SW480 (cell line): Measurements from ENCODE around the gene DTNA.

ENCODE experiments used
- DNase-seq: peaks from one replicate; pipeline ENCODE4 v3.0.0-alpha.2; 2016; ENCODE audit warnings: low spot score

The DTNA gene

GRCh38 chr18:34859496-34859895 is 149.4 kb downstream of the DTNA start:
- no peak for DNase-seq

GRCh38 chr18:34862561-34862960 is 152.5 kb downstream of the DTNA start:
- DNase-seq = no peak

- no peak for DNase-seq
These were observed 153.6 kb downstream of the DTNA start for GRCh38 chr18:34863702-34864101.

GRCh38 chr18:34864836-34865497 is 154.9 kb downstream of the DTNA start:
- DNase-seq = no peak

GRCh38 chr18:34866310-34866709 is 156.2 kb downstream of the DTNA start:
- DNase-seq = no peak

- no peak for DNase-seq
These were observed 156.6 kb downstream of the DTNA start for GRCh38 chr18:34866739-34867138.

- DNase-seq = no peak
These were observed 157.4 kb downstream of the DTNA start for GRCh38 chr18:34867520-34867919.

- no peak for DNase-seq
These were observed 160.6 kb downstream of the DTNA start for GRCh38 chr18:34870555-34871310.

GRCh38 chr18:34871435-34871834 is 161.3 kb downstream of the DTNA start:
- DNase-seq = no peak

GRCh38 chr18:34872066-34872465 is 162.0 kb downstream of the DTNA start:
- no peak for DNase-seq

GRCh38 chr18:34873986-34874580 is 164.0 kb downstream of the DTNA start:
- peak; percentile 24 for DNase-seq

- DNase-seq = peak; percentile 17
These were observed 165.1 kb downstream of the DTNA start for GRCh38 chr18:34875150-34875549.

GRCh38 chr18:34880403-34880802 is 170.3 kb downstream of the DTNA start:
- DNase-seq = no peak

GRCh38 chr18:34880882-34881834 is 171.1 kb downstream of the DTNA start:
- DNase-seq = no peak

GRCh38 chr18:34884436-34884835 is 174.3 kb downstream of the DTNA start:
- DNase-seq = no peak

- no peak for DNase-seq
These were observed 176.1 kb downstream of the DTNA start for GRCh38 chr18:34886177-34886576.

- no peak for DNase-seq
These were observed 177.9 kb downstream of the DTNA start for GRCh38 chr18:34887881-34888580.

- no peak for DNase-seq
These were observed 180.5 kb downstream of the DTNA start for GRCh38 chr18:34890486-34891085.

GRCh38 chr18:34892379-34892778 is 182.3 kb downstream of the DTNA start:
- no peak for DNase-seq

GRCh38 chr18:34893239-34893638 is 183.1 kb downstream of the DTNA start:
- no peak for DNase-seq

GRCh38 chr18:34901299-34901698 is 191.2 kb downstream of the DTNA start:
- no peak for DNase-seq
